NB4 (cell line): ENCODE data around the gene CPEB3.

ENCODE experiments used
- DNase-seq: peaks from one replicate; pipeline ENCODE4 v3.0.0; 2010; ENCODE audit warnings: low read depth
- H3K4me3 ChIP-seq: one replicate; pipeline ENCODE4 v1.5.1; 2011; ENCODE audit warnings: mild to moderate bottlenecking, low read depth, low read length, moderate library complexity
- CTCF ChIP-seq: IDR thresholded peaks from one replicate; pipeline ENCODE4 v1.5.1; 2012; ENCODE audit warnings: low read depth, low read length
- MAX ChIP-seq: IDR thresholded peaks from 2 replicates; pipeline ENCODE4 v1.6.1; 2011; ENCODE audit warnings: low read depth, low read length
- MYC ChIP-seq: IDR thresholded peaks from 2 replicates; pipeline ENCODE4 v1.6.1; 2011; ENCODE audit warnings: low read depth, low read length
- POLR2A ChIP-seq: IDR thresholded peaks from 2 replicates; pipeline ENCODE4 v1.6.1; 2011; ENCODE audit warnings: mild to moderate bottlenecking; ENCODE audit not compliant: insufficient read length; ENCODE audit errors: extremely low read depth

CPEB3 gene

GRCh38 chr10:92241158-92241500 lies 49.7 kb downstream of the CPEB3 start:
- peak; percentile 44 for DNase-seq
- peak overlapping the region; percentile 84 for H3K4me3 ChIP-seq
- no peak for TF ChIP-seq MYC

GRCh38 chr10:92240289-92241157 lies 50.4 kb downstream of the CPEB3 start:
- DNase-seq: peak; percentile 93
- peak overlapping the region; percentile 84 for H3K4me3 ChIP-seq
- TF ChIP-seq CTCF (no peak), MYC (peak; percentile 83), POLR2A (peak; percentile 62), MAX (peak; percentile 53)

- no peak for TF ChIP-seq POLR2A
- TF ChIP-seq MYC: no peak
- TF ChIP-seq MAX: no peak
- no peak for TF ChIP-seq CTCF
- DNase-seq: peak; percentile 86
Observed at GRCh38 chr10:92239600-92240288, 51.1 kb downstream of the CPEB3 start.

GRCh38 chr10:92239151-92239599 lies 51.7 kb downstream of the CPEB3 start:
- no peak for DNase-seq
- TF ChIP-seq MYC: no peak
- no peak for TF ChIP-seq POLR2A
- no peak for TF ChIP-seq MAX
- TF ChIP-seq CTCF: no peak
- H3K4me3 ChIP-seq: no peak overlapping the region

More at GRCh38 chr10:92239600-92240288, 51.1 kb downstream of the CPEB3 start:
- peak overlapping the region; percentile 84 for H3K4me3 ChIP-seq

- DNase-seq: peak; percentile 57
- H3K4me3 ChIP-seq: no peak overlapping the region
- no peak for TF ChIP-seq MYC
- no peak for TF ChIP-seq POLR2A
- no peak for TF ChIP-seq MAX
- no peak for TF ChIP-seq CTCF
Observed at GRCh38 chr10:92238586-92239098, 52.2 kb downstream of the CPEB3 start.

- DNase-seq: no peak
- no peak overlapping the region for H3K4me3 ChIP-seq
- TF ChIP-seq MYC: no peak
- TF ChIP-seq POLR2A: no peak
- no peak for TF ChIP-seq MAX
- TF ChIP-seq CTCF: no peak
Observed at GRCh38 chr10:92238054-92238585, 52.8 kb downstream of the CPEB3 start.
